Tibial nerve (tissue), 4 donors: ENCODE data around the gene ATP8A2. TPM values are rescaled to one million over a fixed set of nuclear protein-coding genes. Genes with fewer than 3 reads are reported as not detected.

Experiments
- DNase-seq, 2 donors: peaks; one replicate each; pipeline ENCODE4 v3.0.0-alpha.2; 2019; ENCODE audit warnings: low spot score in 2 of 2
- H3K27ac ChIP-seq, 4 donors: fragments of 200-600 bp; sonication (generic) in 3 of 4; one replicate each; pipeline ENCODE4 v1.5.1; 2017 to 2019; ENCODE audit warnings: mild to moderate bottlenecking in 1 of 4
- H3K27me3 ChIP-seq, 2 donors: fragments of 200-600 bp; sonication (generic) in 1 of 2; one replicate each; pipeline versions ENCODE4 v1.5.1 to v1.6.0; 2017 to 2019
- H3K36me3 ChIP-seq, 3 donors: fragments of 200-600 bp; sonication (generic); one replicate each; pipeline ENCODE4 v1.5.1; 2018 to 2019
- H3K4me1 ChIP-seq, 4 donors: fragments of 200-600 bp; sonication (generic) in 3 of 4; one replicate each; pipeline ENCODE4 v1.5.1; 2017 to 2019
- H3K4me3 ChIP-seq, 4 donors: fragments of 200-600 bp; sonication (generic) in 3 of 4; one replicate each; pipeline ENCODE4 v1.5.1; 2017 to 2019; ENCODE audit warnings: mild to moderate bottlenecking in 1 of 4, moderate library complexity in 1 of 4
- H3K9me3 ChIP-seq, 4 donors: fragments of 200-600 bp; sonication (generic) in 3 of 4; one replicate each; pipeline ENCODE4 v1.5.1; 2017 to 2019
- CTCF ChIP-seq, 5 experiments: fragments of 200-600 bp in 3 of 5; fragments of 450-650 bp in 2 of 5; sonication (generic) in 3 of 5; IDR thresholded peaks; one replicate each; pipeline ENCODE4 v1.5.1; 2016 to 2019; ENCODE audit warnings: antibody characterized with exemption in 5 of 5, mild to moderate bottlenecking in 3 of 5, moderate library complexity in 2 of 5
- EP300 ChIP-seq, 2 donors: sonication (generic); formaldehyde crosslinking; IDR thresholded peaks; one replicate each; pipeline ENCODE4 v1.6.1; 2017; ENCODE audit warnings: antibody characterized with exemption in 2 of 2, mild to moderate bottlenecking in 1 of 2
- POLR2A ChIP-seq, 2 donors: fragments of 450-650 bp; IDR thresholded peaks; one replicate each; pipeline ENCODE4 v1.6.1; 2017; ENCODE audit warnings: antibody characterized with exemption in 2 of 2, mild to moderate bottlenecking in 2 of 2, moderate library complexity in 2 of 2
- WGBS, 2 donors: methylation state at CpG; one replicate each; pipeline ENCODE4 v1.1.5; 2018; 5-methylcytosine and 5-hydroxymethylcytosine counted together
- total RNA-seq, 4 donors: library from RNA; depleted of rRNA; stranded (reverse); fragments of >200 nt; gene quantifications; one replicate each; pipeline ENCODE4 v1.1.0, GENCODE V29; 2016

ATP8A2 gene
- total RNA-seq, 4 donors from 2014 or later: 0.30 to 1.7 (median 0.61) TPM

GRCh38 chr13:25725104-25725503 is 353.3 kb downstream of the ATP8A2 start:
- WGBS, 2 donors: 92 to 94% methylated on average over 3 of the region's 3 CpGs
- Histone ChIP-seq H3K9me3 (no peaks in the 10 kb centered on the region), H3K27me3 (no peaks in the 10 kb centered on the region), H3K4me3 (no peak overlapping the region), H3K36me3 (no peaks in the 10 kb centered on the region), H3K27ac (no peak overlapping the region), H3K4me1 (no peaks in the 10 kb centered on the region)
- TF ChIP-seq CTCF (IDR thresholded peaks at IDR 0.05) (no peak), POLR2A (IDR thresholded peaks at IDR 0.05) (no peak), EP300 (IDR thresholded peaks at IDR 0.05) (no peak)
- no peak for DNase-seq

- no peak for DNase-seq
- Histone ChIP-seq H3K27me3 (no peaks in the 10 kb centered on the region), H3K4me1 (no peaks in the 10 kb centered on the region), H3K27ac (no peak overlapping the region), H3K36me3 (no peaks in the 10 kb centered on the region), H3K9me3 (no peaks in the 10 kb centered on the region), H3K4me3 (no peak overlapping the region)
- TF ChIP-seq POLR2A (IDR thresholded peaks at IDR 0.05) (no peak), EP300 (IDR thresholded peaks at IDR 0.05) (no peak), CTCF (IDR thresholded peaks at IDR 0.05) (no peak)
- WGBS, 2 donors: 49 to 51% methylated on average over 6 of the region's 6 CpGs
These were observed 355.5 kb downstream of the ATP8A2 start for GRCh38 chr13:25727250-25727649.

- no peak overlapping the region for H3K4me3 ChIP-seq
- no peaks in the 10 kb centered on the region for H3K36me3 ChIP-seq
- H3K27me3 ChIP-seq: no peaks in the 10 kb centered on the region
- 65 to 67% methylated on average over 8 of the region's 8 CpGs for WGBS, 2 donors
- H3K4me1 ChIP-seq: no peaks in the 10 kb centered on the region
- TF ChIP-seq EP300 (IDR thresholded peaks at IDR 0.05): no peak
- no peak for TF ChIP-seq POLR2A (IDR thresholded peaks at IDR 0.05)
- no peak for TF ChIP-seq CTCF (IDR thresholded peaks at IDR 0.05)
- DNase-seq: no peak
- no peak overlapping the region for H3K27ac ChIP-seq
- no peaks in the 10 kb centered on the region for H3K9me3 ChIP-seq
These were observed 356.0 kb downstream of the ATP8A2 start for GRCh38 chr13:25727810-25728209.

GRCh38 chr13:25729201-25729600 is 357.4 kb downstream of the ATP8A2 start:
- H3K27ac ChIP-seq: no peak overlapping the region
- no peaks in the 10 kb centered on the region for H3K4me1 ChIP-seq
- TF ChIP-seq EP300 (IDR thresholded peaks at IDR 0.05): no peak
- no peak for TF ChIP-seq POLR2A (IDR thresholded peaks at IDR 0.05)
- no peak for TF ChIP-seq CTCF (IDR thresholded peaks at IDR 0.05)
- H3K4me3 ChIP-seq: no peak overlapping the region
- 80 to 83% methylated on average over 7 of the region's 7 CpGs for WGBS, 2 donors
- no peak for DNase-seq
- H3K27me3 ChIP-seq: no peaks in the 10 kb centered on the region
- no peaks in the 10 kb centered on the region for H3K36me3 ChIP-seq
- H3K9me3 ChIP-seq: no peaks in the 10 kb centered on the region

- no peak for DNase-seq
- Histone ChIP-seq H3K4me1 (no peaks in the 10 kb centered on the region), H3K9me3 (no peaks in the 10 kb centered on the region), H3K27me3 (no peaks in the 10 kb centered on the region), H3K27ac (no peak overlapping the region), H3K4me3 (no peak overlapping the region), H3K36me3 (no peaks in the 10 kb centered on the region)
- no peak for TF ChIP-seq EP300 (IDR thresholded peaks at IDR 0.05)
- TF ChIP-seq CTCF (IDR thresholded peaks at IDR 0.05): no peak
- no peak for TF ChIP-seq POLR2A (IDR thresholded peaks at IDR 0.05)
- 92 to 96% methylated on average over 4 of the region's 4 CpGs for WGBS, 2 donors
These were observed 359.3 kb downstream of the ATP8A2 start for GRCh38 chr13:25731037-25731436.
